A549 (cell line): ENCODE measurements around the gene NAA38.

Source experiments
- BHLHE40 ChIP-seq: IDR thresholded peaks from 2 replicates; pipeline ENCODE4 v1.6.1; 2012; ENCODE audit warnings: low read depth, low read length, inconsistent platforms
- CHD4 ChIP-seq: fragments of 200-600 bp; sonication (generic); IDR thresholded peaks from 2 replicates; pipeline ENCODE4 v1.6.1; 2016; ENCODE audit warnings: antibody characterized with exemption, mild to moderate bottlenecking, borderline replicate concordance
- EP300 ChIP-seq, 2 experiments: fragments of >200 bp; sonication (Bioruptor Twin); formaldehyde crosslinking; IDR thresholded peaks; 2 replicates in 1 of 2; 3 replicates in 1 of 2; pipeline ENCODE4 v1.6.1; 2016 to 2017
- HOXA7 ChIP-seq: fragments of 250-450 bp; sonication (Bioruptor Pico); IDR thresholded peaks from 2 replicates; pipeline ENCODE4 v1.5.0; 2020; ENCODE audit warnings: mild to moderate bottlenecking, moderate library complexity
- MAFK ChIP-seq: fragments of 450-650 bp; IDR thresholded peaks from 2 replicates; pipeline ENCODE4 v1.6.1; 2014; ENCODE audit not compliant: partially characterized antibody
- POLR2A ChIP-seq: IDR thresholded peaks from 2 replicates; pipeline ENCODE4 v1.6.1; 2012; ENCODE audit warnings: mild to moderate bottlenecking, low read length
- RARB ChIP-seq: fragments of 250-450 bp; sonication (Bioruptor Pico); IDR thresholded peaks from 2 replicates; pipeline ENCODE4 v1.8.0; 2021; ENCODE audit warnings: mild to moderate bottlenecking, moderate library complexity
- RCOR1 ChIP-seq: fragments of 150-350 bp; IDR thresholded peaks from 2 replicates; pipeline ENCODE4 v1.6.1; 2014; ENCODE audit warnings: antibody characterized with exemption, low read length, low read depth
- SMC3 ChIP-seq: fragments of >200 bp; sonication (Bioruptor Twin); formaldehyde crosslinking; IDR thresholded peaks from 3 replicates; pipeline ENCODE4 v1.6.1; 2018; ENCODE audit warnings: inconsistent platforms
- TFCP2L1 ChIP-seq: fragments of 250-450 bp; sonication (Bioruptor Pico); IDR thresholded peaks from 2 replicates; pipeline ENCODE4 v1.5.0; 2021; ENCODE audit warnings: mild to moderate bottlenecking
- USF2 ChIP-seq: fragments of 450-650 bp; IDR thresholded peaks from 2 replicates; pipeline ENCODE4 v1.6.1; 2014; ENCODE audit warnings: antibody characterized with exemption
- TF ChIP-seq, protein P1 (sequence below): fragments of >200 bp; sonication (Bioruptor Twin); formaldehyde crosslinking; IDR thresholded peaks from 3 replicates; pipeline ENCODE4 v1.5.1; 2016

DNA sequence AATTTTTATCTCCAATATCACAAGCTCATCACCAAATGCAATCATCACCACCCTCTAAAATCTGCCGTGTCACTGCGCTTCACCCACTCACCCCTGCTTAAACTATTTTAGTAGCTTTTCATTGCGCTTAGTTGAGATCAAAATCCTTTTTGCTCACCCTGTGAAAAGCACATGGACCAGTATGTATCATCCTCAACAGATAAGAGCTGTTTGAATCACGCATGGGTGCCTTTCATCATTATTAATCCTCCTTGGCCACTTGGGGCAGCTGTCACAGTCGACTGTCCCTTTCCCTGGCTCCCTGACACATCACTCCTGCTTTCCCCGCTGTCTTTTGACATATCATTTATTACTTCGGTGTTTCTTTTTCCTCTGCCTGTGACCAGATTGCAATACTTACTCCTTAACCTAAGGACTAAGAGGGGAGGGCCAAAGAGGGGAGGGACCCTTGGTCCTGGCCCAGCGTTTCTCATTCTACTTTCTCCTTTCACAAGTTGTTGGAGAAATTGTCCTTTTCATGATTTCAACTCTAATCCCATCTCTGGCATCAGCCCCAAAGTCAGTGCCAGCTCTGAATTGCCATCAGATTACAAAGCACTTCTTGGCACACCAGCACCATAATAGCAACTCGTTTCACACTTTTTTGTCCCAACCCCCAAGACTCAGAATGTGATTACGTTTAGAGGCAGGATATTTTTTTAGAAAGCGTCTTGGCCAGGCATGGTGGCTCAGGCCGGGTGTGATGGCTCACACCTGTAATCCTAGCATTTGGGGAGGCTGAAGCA, 32.0 kb downstream of the NAA38 start:
- no peak for TF ChIP-seq POLR2A
- no peak for TF ChIP-seq RCOR1
- TF ChIP-seq, protein P1, sequence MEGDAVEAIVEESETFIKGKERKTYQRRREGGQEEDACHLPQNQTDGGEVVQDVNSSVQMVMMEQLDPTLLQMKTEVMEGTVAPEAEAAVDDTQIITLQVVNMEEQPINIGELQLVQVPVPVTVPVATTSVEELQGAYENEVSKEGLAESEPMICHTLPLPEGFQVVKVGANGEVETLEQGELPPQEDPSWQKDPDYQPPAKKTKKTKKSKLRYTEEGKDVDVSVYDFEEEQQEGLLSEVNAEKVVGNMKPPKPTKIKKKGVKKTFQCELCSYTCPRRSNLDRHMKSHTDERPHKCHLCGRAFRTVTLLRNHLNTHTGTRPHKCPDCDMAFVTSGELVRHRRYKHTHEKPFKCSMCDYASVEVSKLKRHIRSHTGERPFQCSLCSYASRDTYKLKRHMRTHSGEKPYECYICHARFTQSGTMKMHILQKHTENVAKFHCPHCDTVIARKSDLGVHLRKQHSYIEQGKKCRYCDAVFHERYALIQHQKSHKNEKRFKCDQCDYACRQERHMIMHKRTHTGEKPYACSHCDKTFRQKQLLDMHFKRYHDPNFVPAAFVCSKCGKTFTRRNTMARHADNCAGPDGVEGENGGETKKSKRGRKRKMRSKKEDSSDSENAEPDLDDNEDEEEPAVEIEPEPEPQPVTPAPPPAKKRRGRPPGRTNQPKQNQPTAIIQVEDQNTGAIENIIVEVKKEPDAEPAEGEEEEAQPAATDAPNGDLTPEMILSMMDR: no peak
- TF ChIP-seq RARB (CRISPR knock-in tag): no peak
- TF ChIP-seq MAFK: peak; percentile 18
- TF ChIP-seq BHLHE40: no peak
- no peak for TF ChIP-seq TFCP2L1 (CRISPR knock-in tag)
- TF ChIP-seq EP300 (IDR thresholded peaks at IDR 0.05): no peak
- no peak for TF ChIP-seq HOXA7 (CRISPR knock-in tag)
- TF ChIP-seq USF2: no peak
- TF ChIP-seq CHD4: no peak
- TF ChIP-seq SMC3: no peak
